Kidney (tissue), 14 donors: ENCODE data around the gene SPATA2L. TPM values are rescaled to one million over a fixed set of nuclear protein-coding genes. Genes with fewer than 3 reads are reported as not detected.
A peak's percentile ranks its signal among the peaks of the same experiment; 100 is the strongest.
"Not testable (repeated sequence)": the region's sequence is repeated elsewhere in the genome, so short reads cannot be mapped to it uniquely, and the experiment has no call there.

ENCODE experiments used
- DNase-seq, 5 donors: peaks; one replicate each; pipeline ENCODE4 v3.0.0-alpha.2; 2013 to 2020
- FAIRE-seq: peaks from 2 replicates; lab custom pipeline; 2012; peaks lifted over from hg19 to GRCh38; lab: Jason Lieb, UNC
- H3K27ac ChIP-seq, 2 donors: one replicate each; pipeline ENCODE4 v1.7.0; 2013; ENCODE audit warnings: low read depth in 2 of 2, low read length in 2 of 2, inconsistent platforms in 1 of 2
- H3K27me3 ChIP-seq: one replicate; pipeline ENCODE4 v1.7.1; 2013; ENCODE audit warnings: low read length, inconsistent platforms; ENCODE audit not compliant: control insufficient read depth, insufficient read depth
- H3K36me3 ChIP-seq, 3 donors: one replicate each; pipeline versions ENCODE4 v1.7.0 to v1.7.1; 2013; ENCODE audit warnings: low read length in 3 of 3, control low read depth in 1 of 3, inconsistent platforms in 1 of 3; ENCODE audit not compliant: insufficient read depth in 3 of 3, control insufficient read depth in 2 of 3
- H3K4me1 ChIP-seq, 3 donors: one replicate each; pipeline versions ENCODE4 v1.7.0 to v1.7.1; 2013; ENCODE audit warnings: low read length in 3 of 3, inconsistent platforms in 1 of 3, low read depth in 1 of 3; ENCODE audit not compliant: control insufficient read depth in 2 of 3, insufficient read depth in 2 of 3
- H3K4me3 ChIP-seq, 3 donors: one replicate each; pipeline versions ENCODE4 v1.7.0 to v1.8.1; 2013; ENCODE audit warnings: low read length in 3 of 3, control low read depth in 1 of 3, inconsistent platforms in 1 of 3
- H3K9ac ChIP-seq, 3 donors: one replicate each; pipeline versions ENCODE4 v1.7.0 to v1.7.1; 2013; ENCODE audit warnings: low read length in 3 of 3, control low read depth in 1 of 3, inconsistent platforms in 1 of 3
- H3K9me3 ChIP-seq, 3 donors: one replicate each; pipeline versions ENCODE4 v1.7.0 to v1.7.1; 2013; ENCODE audit warnings: low read length in 3 of 3, control low read depth in 1 of 3, inconsistent platforms in 1 of 3; ENCODE audit not compliant: control insufficient read depth in 2 of 3, insufficient read depth in 1 of 3
- CTCF ChIP-seq: IDR thresholded peaks from 3 replicates; pipeline ENCODE4 v1.5.1; 2012; ENCODE audit warnings: mild to moderate bottlenecking, moderate library complexity, borderline replicate concordance; ENCODE audit not compliant: insufficient read depth; ENCODE audit errors: extremely low read depth
- intact Hi-C: fragments of 100-400 bp; cut with DNase I; formaldehyde crosslinking; loops from one replicate; pipeline ENCODE4 v1.11.1; 2022
- polyA plus RNA-seq: library from polyadenylated mRNA; stranded (reverse); fragments of 350-450 nt; fragmentation: Illumina TruSeq; extraction: RNeasy Lipid Tissue Mini Kit (QIAGEN cat#74804); gene quantifications from one replicate; pipeline ENCODE4 v1.2.3, GENCODE V29; 2014; ENCODE audit warnings: low read depth, low replicate concordance; ENCODE audit not compliant: insufficient read depth
- total RNA-seq: library from RNA; stranded (reverse); fragmentation: NEBNext Ultra II Directional; extraction: Animal tissue kit (Norgen Biotek cat#: 25700); gene quantifications from one replicate; pipeline ENCODE4 v1.2.1, GENCODE V29; 2021
- donor health status: control.
- donor health status: control.
- donor health status: control.
- donor health status: control.
- donor health status: control.
- donor health status: DM: yes; HTN: yes; CAD: no.
- donor health status: Normal renal cell carcinoma (clear cell type).

The SPATA2L gene
- total and polyA plus RNA-seq, 2 donors from 2014 or later, result 12.6 to 15.1 TPM

GRCh38 chr16:89695086-89695874 is 6.2 kb downstream of the SPATA2L start:
- H3K36me3 ChIP-seq, result peaks cover 3 to 32% (median 14%) of the 10 kb centered on the region in 3 donors
- no peak overlapping the region for H3K4me3 ChIP-seq
- H3K9me3 ChIP-seq, result no peaks in the 10 kb centered on the region
- no peak overlapping the region for H3K9ac ChIP-seq
- peaks cover 0 to 3% (median under 1%) of the 10 kb centered on the region in 3 donors for H3K4me1 ChIP-seq
- no peak for TF ChIP-seq CTCF
- no peak overlapping the region for H3K27ac ChIP-seq
- intact Hi-C loops, result no loop called here
- H3K27me3 ChIP-seq, result no peaks in the 10 kb centered on the region
- DNase-seq, result peak in 2 of 5 donors; percentile 45 to 73
- no peak for FAIRE-seq

GRCh38 chr16:89694784-89695085 is 6.8 kb downstream of the SPATA2L start:
- FAIRE-seq, H3K4me1 ChIP-seq, DNase-seq, H3K27ac ChIP-seq, H3K27me3 ChIP-seq, H3K4me3 ChIP-seq, H3K9ac ChIP-seq, intact Hi-C loops, H3K9me3 ChIP-seq: not testable (repeated sequence)
- peaks cover 3 to 33% (median 18%) of the 10 kb centered on the region in 3 donors for H3K36me3 ChIP-seq

GRCh38 chr16:89693931-89694783 is 7.3 kb downstream of the SPATA2L start:
- peaks cover 3 to 39% (median 22%) of the 10 kb centered on the region in 3 donors for H3K36me3 ChIP-seq
- H3K9ac ChIP-seq, result no peak overlapping the region
- no peak for TF ChIP-seq CTCF
- H3K27me3 ChIP-seq, result no peaks in the 10 kb centered on the region
- no peaks in the 10 kb centered on the region for H3K4me1 ChIP-seq
- no peaks in the 10 kb centered on the region for H3K9me3 ChIP-seq
- no peak overlapping the region for H3K27ac ChIP-seq
- H3K4me3 ChIP-seq, result no peak overlapping the region
- DNase-seq (peak in 4 of 5 donors; percentile 9 to 72 (median 38)), FAIRE-seq (no peak)
- intact Hi-C loops, result no loop called here

GRCh38 chr16:89693289-89693731 is 8.2 kb downstream of the SPATA2L start:
- Histone ChIP-seq H3K9ac (no peak overlapping the region), H3K27ac (no peak overlapping the region), H3K4me3 (no peak overlapping the region), H3K27me3 (no peaks in the 10 kb centered on the region), H3K9me3 (no peaks in the 10 kb centered on the region), H3K4me1 (peaks cover 0 to 2% (median 0%) of the 10 kb centered on the region in 3 donors), H3K36me3 (peaks cover 3 to 40% (median 23%) of the 10 kb centered on the region in 3 donors)
- DNase-seq (peak in 2 of 5 donors; percentile 38 to 62), FAIRE-seq (no peak)
- TF ChIP-seq CTCF, result no peak
- intact Hi-C loops, result no loop called here
